Daoy (cell line): Measurements from ENCODE around the gene SMYD4. TPM values are rescaled to one million over a fixed set of nuclear protein-coding genes. Genes with fewer than 3 reads are reported as not detected.
"Not testable (repeated sequence)": the region's sequence is repeated elsewhere in the genome, so short reads cannot be mapped to it uniquely, and the experiment has no call there.

Source experiments
- DNase-seq: peaks from one replicate; pipeline ENCODE4 v3.0.0-alpha.2; 2015; ENCODE audit warnings: low read depth
- total RNA-seq: library from RNA; depleted of rRNA; stranded (reverse); fragments of >200 nt; shearing (Covaris generic); gene quantifications from 2 replicates; pipeline ENCODE4 v1.2.3, GENCODE V29; 2014; rRNA removed

Gene SMYD4
- total RNA-seq = 10.1 and 11.0 TPM in 2 replicates

- DNase-seq = peak; percentile 96
Observed at GRCh38 chr17:1829592-1830257, at the start of gene SMYD4, which contains the start of gene RPA1. Gene SMYD4, minus strand, starts transcription at chr17:1829902. Its CDS starts 1,908 bp downstream, at chr17:1827994. Gene RPA1, plus strand, starts transcription at chr17:1830005. Its CDS starts 89 bp downstream, at chr17:1830094.

- DNase-seq = no peak
Observed at GRCh38 chr17:1878419-1879121, 48.9 kb upstream of the SMYD4 start.

GRCh38 chr17:1875597-1875996, 45.9 kb upstream of the SMYD4 start:
- DNase-seq = no peak

- DNase-seq = no peak
Observed at GRCh38 chr17:1873418-1873817, 43.7 kb upstream of the SMYD4 start.

GRCh38 chr17:1872976-1873375, 43.3 kb upstream of the SMYD4 start:
- DNase-seq = no peak

GRCh38 chr17:1872254-1872653, 42.6 kb upstream of the SMYD4 start:
- DNase-seq = no peak

GRCh38 chr17:1871756-1872155, 42.1 kb upstream of the SMYD4 start:
- no peak for DNase-seq

- DNase-seq = no peak
Observed at GRCh38 chr17:1870592-1870991, 40.9 kb upstream of the SMYD4 start.

GRCh38 chr17:1868090-1868489, 38.4 kb upstream of the SMYD4 start:
- DNase-seq = no peak

GRCh38 chr17:1867307-1867706, 37.6 kb upstream of the SMYD4 start:
- DNase-seq = no peak

GRCh38 chr17:1865252-1866037, 35.7 kb upstream of the SMYD4 start:
- peak; percentile 22 for DNase-seq

- no peak for DNase-seq
Observed at GRCh38 chr17:1861391-1862010, 31.8 kb upstream of the SMYD4 start.

- DNase-seq = no peak
Observed at GRCh38 chr17:1860978-1861377, 31.3 kb upstream of the SMYD4 start.

- not testable (repeated sequence) for DNase-seq
Observed at GRCh38 chr17:1856462-1856861, 26.8 kb upstream of the SMYD4 start.

GRCh38 chr17:1853698-1854097, 24.0 kb upstream of the SMYD4 start:
- no peak for DNase-seq

- no peak for DNase-seq
Observed at GRCh38 chr17:1852327-1852726, 22.6 kb upstream of the SMYD4 start.

- DNase-seq = no peak
Observed at GRCh38 chr17:1847191-1847590, 17.5 kb upstream of the SMYD4 start.

- DNase-seq = no peak
Observed at GRCh38 chr17:1843947-1844346, 14.2 kb upstream of the SMYD4 start.

- no peak for DNase-seq
Observed at GRCh38 chr17:1839516-1839915, 9.8 kb upstream of the SMYD4 start.

GRCh38 chr17:1834380-1835149, 4.9 kb upstream of the SMYD4 start:
- no peak for DNase-seq

GRCh38 chr17:1830288-1830687, 586 bp upstream of the SMYD4 start:
- DNase-seq = peak; percentile 18
